Stimulated activated CD4-positive, alpha-beta T cell treated with anti-CD3 and anti-CD28 coated beads, Interleukin-4, amount 100 ng/mL, for 48 hours (primary cell): ENCODE data around the gene EFHC1.

ENCODE experiments used
- DNase-seq, 2 donors: peaks; one replicate each; pipeline ENCODE4 v3.0.0-alpha.2; 2020; ENCODE audit warnings: low read depth in 2 of 2

EFHC1 gene

GRCh38 chr6:52538901-52539354, 118.8 kb downstream of the EFHC1 start:
- DNase-seq: no peak

DNA sequence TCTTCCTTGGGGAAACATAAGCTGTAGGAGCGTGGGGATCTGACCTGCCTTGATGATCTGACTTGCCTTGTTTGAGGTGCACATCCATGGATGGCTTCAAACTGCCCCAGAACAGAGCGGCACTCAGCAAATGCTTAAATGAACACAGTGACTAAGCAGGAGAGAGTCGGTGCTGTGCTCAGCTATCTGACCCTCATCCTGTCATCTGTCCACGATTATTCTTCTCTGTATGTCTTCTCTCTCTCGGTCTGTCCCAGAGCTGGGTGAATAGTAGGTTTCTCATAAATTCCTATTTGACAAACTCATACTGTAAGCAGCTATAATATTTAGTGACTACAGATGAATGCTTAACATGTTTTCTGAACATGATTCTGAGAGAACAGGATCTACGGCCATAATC, 119.5 kb downstream of the EFHC1 start:
- DNase-seq: no peak

- DNase-seq: no peak
These were observed 120.3 kb downstream of the EFHC1 start for GRCh38 chr6:52540286-52540902.

DNA sequence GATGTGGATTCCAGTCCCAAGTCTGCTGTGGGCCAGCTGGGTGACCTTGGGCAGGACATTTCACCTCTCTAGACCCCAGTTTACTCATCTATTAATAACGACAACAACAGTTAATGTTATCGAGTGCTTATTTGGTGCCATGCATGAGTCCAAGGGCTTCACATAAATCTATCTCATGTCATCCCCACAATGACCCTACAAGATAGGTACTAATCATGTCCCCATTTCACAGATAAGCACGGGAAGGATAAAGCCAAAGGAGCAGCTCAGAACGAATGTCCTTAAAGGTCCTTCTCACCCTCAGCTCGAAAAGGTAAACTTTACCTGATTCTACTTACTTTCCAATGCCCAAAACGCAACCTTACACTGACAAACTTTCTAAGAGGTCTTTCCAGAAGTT, 121.0 kb downstream of the EFHC1 start:
- DNase-seq: no peak

- no peak for DNase-seq
These were observed 123.1 kb downstream of the EFHC1 start for GRCh38 chr6:52543262-52543661.

- DNase-seq: no peak
These were observed 123.8 kb downstream of the EFHC1 start for GRCh38 chr6:52543729-52544601.

DNA sequence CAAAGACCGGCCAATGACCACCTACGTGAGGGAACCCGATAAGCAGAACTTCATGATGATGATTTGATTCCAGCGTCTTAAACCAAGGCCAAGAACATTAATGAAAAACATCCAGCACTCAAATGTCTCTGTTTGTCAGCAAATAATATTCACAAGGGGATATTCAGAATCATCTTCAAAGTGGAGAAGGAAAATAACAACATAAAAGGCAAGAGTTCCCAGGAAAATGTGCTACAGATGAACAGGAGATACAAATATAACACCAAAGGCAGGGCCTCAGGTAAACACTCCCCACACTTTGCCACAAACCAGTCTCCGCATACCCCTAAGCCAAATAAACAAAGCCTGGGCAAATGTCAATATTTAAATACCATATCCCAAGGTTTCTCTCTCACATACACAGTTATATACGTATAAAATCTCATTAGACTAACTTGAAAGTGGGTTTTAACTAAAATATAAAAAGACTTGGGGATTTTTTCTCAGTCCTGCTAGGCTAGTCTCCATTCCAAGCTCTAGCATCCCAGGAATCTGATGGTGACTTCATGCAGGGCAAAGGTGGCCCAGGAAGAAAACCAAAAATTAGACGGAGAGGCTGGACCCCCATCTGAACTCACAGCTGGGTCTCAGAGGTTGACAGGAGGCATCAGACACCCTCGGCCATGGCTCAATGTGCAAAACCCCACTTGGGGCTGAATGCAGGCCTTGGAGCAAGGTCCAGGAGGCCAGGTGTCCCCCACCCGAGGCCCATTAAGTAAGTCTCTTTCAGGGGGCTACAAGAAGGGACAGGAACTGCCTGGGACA, 124.7 kb downstream of the EFHC1 start:
- DNase-seq: no peak

DNA sequence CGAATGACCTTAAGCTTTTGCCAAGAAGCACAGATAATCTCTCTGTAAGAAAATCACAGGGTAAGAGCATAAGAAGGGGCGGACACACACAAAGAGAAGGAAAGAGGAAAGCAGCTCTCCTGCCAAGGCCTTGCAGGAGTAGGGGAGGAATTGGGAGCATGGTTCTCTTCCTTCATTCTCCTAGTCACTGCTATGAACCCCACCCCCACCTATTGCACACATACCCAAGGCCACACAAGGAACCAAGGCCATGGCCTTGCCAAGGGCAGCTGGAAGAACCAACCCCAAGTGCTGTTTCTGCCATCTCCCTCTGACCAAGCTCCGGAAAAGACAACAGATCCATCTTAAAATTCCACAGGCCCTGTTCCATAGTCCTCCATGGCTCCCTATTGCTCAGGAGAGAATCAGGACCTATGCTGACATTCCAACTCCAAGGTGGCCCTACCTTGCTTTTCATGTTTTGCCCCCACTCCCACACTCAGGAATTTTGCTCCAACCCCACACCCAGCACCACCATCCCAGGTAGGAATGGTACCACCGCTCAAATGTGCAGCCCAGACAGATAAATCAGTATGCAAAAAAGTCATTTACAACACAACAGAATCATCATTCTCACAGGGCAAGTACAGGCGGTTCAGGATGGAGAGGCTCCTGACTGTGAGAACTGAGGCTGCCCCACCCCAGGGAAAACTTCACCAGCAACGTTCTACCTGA, 125.4 kb downstream of the EFHC1 start:
- no peak for DNase-seq

- no peak for DNase-seq
These were observed 126.0 kb downstream of the EFHC1 start for GRCh38 chr6:52546192-52546591.

DNA sequence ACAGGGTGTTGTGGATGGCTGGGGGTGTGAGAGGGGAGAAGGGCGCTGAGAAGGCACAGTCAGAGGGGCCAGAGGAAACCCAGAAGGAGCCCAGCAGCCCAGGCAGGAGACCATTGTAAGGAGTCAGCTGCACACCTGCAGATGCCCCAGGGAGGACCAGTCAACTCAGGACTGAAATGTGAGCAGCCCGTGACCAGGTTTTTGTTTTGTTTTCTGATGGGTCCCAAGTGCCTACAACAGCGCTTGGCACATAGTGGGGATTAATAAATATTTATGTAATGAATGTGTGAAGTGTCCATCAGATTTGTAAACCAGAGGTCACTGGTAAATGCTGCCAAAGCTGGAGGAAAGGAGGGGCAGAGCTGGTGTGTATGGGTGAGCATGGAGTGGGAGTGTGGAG, 126.5 kb downstream of the EFHC1 start:
- no peak for DNase-seq

GRCh38 chr6:52547647-52548352, 127.7 kb downstream of the EFHC1 start:
- DNase-seq: no peak

- DNase-seq: no peak
These were observed 128.2 kb downstream of the EFHC1 start for GRCh38 chr6:52548353-52548713.

DNA sequence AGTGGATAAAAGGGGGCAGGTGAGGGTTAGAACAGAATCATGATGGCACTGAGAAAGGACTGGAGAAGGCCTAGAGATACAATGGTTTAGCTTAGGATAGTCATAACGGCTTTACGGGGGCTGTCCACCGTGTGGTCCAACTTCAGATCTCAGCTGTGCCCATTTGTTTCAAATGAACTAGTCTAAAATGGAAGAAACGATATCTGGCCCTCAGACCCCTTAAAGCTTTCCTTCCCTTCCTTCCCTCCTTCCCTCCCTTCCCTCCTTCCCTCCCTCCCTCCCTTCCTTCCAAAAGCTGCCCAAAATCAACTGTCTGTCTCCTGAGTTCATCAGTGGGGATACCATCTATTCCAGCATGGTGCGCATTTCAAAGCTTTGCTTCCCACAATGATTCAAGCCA, 128.9 kb downstream of the EFHC1 start:
- no peak for DNase-seq

GRCh38 chr6:52549428-52549827, 129.3 kb downstream of the EFHC1 start:
- DNase-seq: no peak

DNA sequence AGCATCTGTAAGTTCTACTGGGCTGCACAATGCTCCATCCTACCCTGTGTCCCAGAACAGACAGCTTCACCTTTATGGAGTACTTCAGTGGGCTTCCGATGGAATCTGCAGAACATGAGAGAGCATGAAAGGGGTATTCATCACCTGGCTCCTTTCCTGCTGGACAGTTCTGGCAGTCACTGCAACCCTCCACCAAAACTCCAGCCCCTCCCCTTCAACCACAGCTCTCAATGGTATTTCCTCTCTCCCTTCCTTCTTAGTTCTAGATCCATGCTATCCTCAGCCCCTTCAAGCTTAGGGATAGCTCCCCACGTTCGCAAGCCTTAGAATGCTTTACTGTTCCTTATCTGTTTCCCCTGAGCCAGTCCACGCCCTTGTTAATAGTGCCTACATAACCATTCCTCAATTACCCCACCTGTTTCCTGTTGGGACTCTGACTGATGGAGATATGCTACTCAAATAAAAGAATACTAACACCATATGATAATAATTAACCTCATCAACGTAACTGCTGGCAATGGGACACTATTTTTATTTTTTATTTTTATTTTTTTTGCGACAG, 130.0 kb downstream of the EFHC1 start:
- no peak for DNase-seq

DNA sequence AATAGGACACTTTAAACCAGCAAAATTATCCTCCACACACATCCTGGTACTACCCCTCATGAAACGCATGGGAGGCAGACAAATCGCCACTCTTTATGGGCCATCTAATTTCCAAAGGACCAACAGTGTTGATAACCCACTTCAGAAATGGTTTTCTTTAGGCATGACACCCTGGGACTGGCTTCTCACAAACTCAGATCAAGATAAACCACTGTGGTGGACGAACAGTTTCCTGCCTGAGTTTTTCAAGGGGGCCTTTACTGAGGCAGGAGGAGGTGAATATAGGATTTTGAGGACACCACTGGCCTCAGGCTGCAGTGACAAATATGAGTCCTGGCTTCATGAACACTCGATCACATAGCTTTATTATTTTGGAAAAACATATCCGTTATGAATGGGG, 130.7 kb downstream of the EFHC1 start:
- no peak for DNase-seq

DNA sequence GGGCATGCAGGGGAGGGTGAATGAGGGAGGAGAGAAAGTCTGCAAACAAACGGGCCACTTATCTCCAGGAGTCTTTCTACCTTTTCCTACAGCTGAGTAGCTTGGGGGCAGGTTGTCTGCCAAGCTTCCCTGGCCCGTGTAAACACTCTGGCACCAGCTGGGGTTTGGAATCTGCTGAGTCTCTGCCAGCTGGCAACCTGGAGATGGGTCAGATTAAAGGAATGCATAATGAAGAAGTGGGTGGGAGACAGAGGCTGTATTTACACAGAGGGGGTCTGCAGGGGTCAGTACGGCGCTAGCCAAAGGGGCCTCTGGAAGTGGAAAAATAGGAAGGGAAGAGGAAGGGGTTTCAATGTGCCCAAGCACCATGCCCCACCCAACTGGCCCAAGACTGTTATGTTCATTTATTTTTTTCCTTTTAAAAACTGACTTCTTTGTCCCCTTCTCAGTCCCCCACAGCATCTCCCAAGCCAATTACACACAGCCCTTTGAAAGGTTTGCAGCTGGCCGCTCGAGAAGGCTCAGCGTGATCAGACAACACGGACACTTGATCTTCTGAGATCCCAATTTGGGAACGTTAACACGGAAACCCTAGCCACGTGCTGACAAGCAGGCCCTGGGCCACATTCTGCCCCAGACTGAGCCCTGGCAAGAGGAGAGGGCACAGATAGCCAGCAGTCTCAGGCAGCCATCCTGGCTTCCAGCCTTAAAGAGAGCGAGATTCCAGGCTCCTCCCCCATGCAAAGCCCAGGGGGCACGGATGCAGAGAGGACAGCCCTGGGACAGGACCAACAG, 131.5 kb downstream of the EFHC1 start:
- no peak for DNase-seq

- no peak for DNase-seq
These were observed 132.1 kb downstream of the EFHC1 start for GRCh38 chr6:52552278-52552643.

GRCh38 chr6:52553158-52553557, 133.0 kb downstream of the EFHC1 start:
- no peak for DNase-seq

DNA sequence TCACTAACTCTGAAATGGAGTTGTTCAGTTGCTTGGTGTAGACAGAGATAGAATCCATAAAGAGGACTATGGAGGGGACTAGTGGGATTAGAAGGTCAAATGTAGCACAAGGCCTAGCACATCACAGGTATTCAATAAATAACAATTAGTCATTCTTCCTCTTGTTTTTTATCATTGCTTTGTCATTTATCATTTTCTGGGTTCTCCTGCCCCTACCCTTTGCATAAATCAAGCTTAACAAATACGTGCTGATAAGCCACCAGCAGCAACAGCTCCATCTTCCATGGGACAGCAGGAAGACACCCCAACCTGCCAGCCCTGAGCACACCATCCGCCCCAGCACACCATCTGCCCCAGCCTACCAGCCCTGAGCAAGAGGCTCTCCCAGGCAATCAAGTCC, 133.6 kb downstream of the EFHC1 start:
- no peak for DNase-seq
